GM12878 (cell line): Measurements from ENCODE around the gene ZNF782. TPM values are rescaled to one million over a fixed set of nuclear protein-coding genes. Genes with fewer than 3 reads are reported as not detected.
A peak's percentile ranks its signal among the peaks of the same experiment; 100 is the strongest.

ENCODE experiments used
- BHLHE40 ChIP-seq, 2 experiments: fragments of 450-650 bp in 1 of 2; IDR thresholded peaks; 2 replicates each; pipeline ENCODE4 v1.6.1; 2011 to 2017; ENCODE audit warnings: low read depth in 2 of 2, borderline replicate concordance in 1 of 2, improper control_type of control experiment in 1 of 2, low read length in 1 of 2, mild to moderate bottlenecking in 1 of 2
- BMI1 ChIP-seq: fragments of 450-650 bp; IDR thresholded peaks from 2 replicates; pipeline ENCODE4 v1.6.1; 2016; ENCODE audit warnings: mild to moderate bottlenecking, moderate library complexity, borderline replicate concordance
- ESRRA ChIP-seq: IDR thresholded peaks from 2 replicates; pipeline ENCODE4 v1.6.1; 2012; ENCODE audit warnings: mild to moderate bottlenecking, low read length, improper control_type of control experiment
- HSF1 ChIP-seq: fragments of 150-350 bp; IDR thresholded peaks from 2 replicates; pipeline ENCODE4 v1.6.1; 2014; ENCODE audit warnings: mild to moderate bottlenecking, low read depth, low read length
- IKZF1 ChIP-seq: fragments of 450-650 bp; conservative IDR thresholded peaks from 2 replicates; pipeline ENCODE4 v1.6.1; 2017; ENCODE audit warnings: antibody characterized with exemption, mild to moderate bottlenecking
- IKZF2 ChIP-seq, 2 experiments: fragments of 450-650 bp; IDR thresholded peaks; 2 replicates each; pipeline ENCODE4 v1.6.1; 2017; ENCODE audit warnings: mild to moderate bottlenecking in 2 of 2, moderate library complexity in 2 of 2
- JUNB ChIP-seq: IDR thresholded peaks from 2 replicates; pipeline ENCODE4 v1.6.1; 2016; ENCODE audit warnings: antibody characterized with exemption, mild to moderate bottlenecking
- MEF2B ChIP-seq: fragments of 450-650 bp; IDR thresholded peaks from 2 replicates; pipeline ENCODE4 v1.6.1; 2018; ENCODE audit warnings: mild to moderate bottlenecking, moderate library complexity; ENCODE audit not compliant: partially characterized antibody, poor library complexity, severe bottlenecking
- MXI1 ChIP-seq: fragments of 150-350 bp; IDR thresholded peaks from 2 replicates; pipeline ENCODE4 v1.6.1; 2011; ENCODE audit warnings: low read depth, mild to moderate bottlenecking, inconsistent platforms, low read length, improper control_type of control experiment
- NBN ChIP-seq: fragments of 450-650 bp; IDR thresholded peaks from 2 replicates; pipeline ENCODE4 v1.6.1; 2016
- NR2F1 ChIP-seq: fragments of 450-650 bp; conservative IDR thresholded peaks from 2 replicates; pipeline ENCODE4 v1.6.1; 2017; ENCODE audit warnings: mild to moderate bottlenecking
- RELA ChIP-seq: fragments of 450-650 bp; IDR thresholded peaks from 2 replicates; pipeline ENCODE4 v1.8.0; 2014; ENCODE audit warnings: borderline replicate concordance; ENCODE audit not compliant: partially characterized antibody
- ZNF217 ChIP-seq: fragments of 450-650 bp; IDR thresholded peaks from 2 replicates; pipeline ENCODE4 v1.6.1; 2017; ENCODE audit warnings: antibody characterized with exemption, mild to moderate bottlenecking
- polyA plus RNA-seq, 11 experiments: library from polyadenylated mRNA; depleted of rRNA in 4 of 11; unstranded in 6 of 11; stranded (reverse) in 5 of 11; fragments of >200 nt; fragmentation: Nextera tagmentation in 4 of 11; fragmentation: Illumina TruSeq in 1 of 11; extraction: Ambion mirVana in 4 of 11; extraction: Trizol in 1 of 11; gene quantifications; 1 replicate in 1 of 11; 2 replicates in 10 of 11; pipeline versions ENCODE4 v1.2.1 to v1.2.3, GENCODE V29; 2011 to 2016; ENCODE audit warnings: inconsistent platforms in 2 of 11, missing spikeins in 2 of 11, low read depth in 1 of 11
- total RNA-seq, 4 experiments: library from RNA; depleted of rRNA in 3 of 4; stranded (reverse); fragments of >200 nt in 3 of 4; fragmentation: Illumina TruSeq in 1 of 4; extraction: Trizol in 1 of 4; gene quantifications; 2 replicates each; pipeline versions ENCODE4 v1.2.1 to v1.2.3, GENCODE V29; 2013 to 2021
- TF ChIP-seq, protein P1 (sequence below): fragments of 450-650 bp; IDR thresholded peaks from 2 replicates; pipeline ENCODE4 v1.6.1; 2017; ENCODE audit warnings: low read depth, mild to moderate bottlenecking, moderate library complexity

Gene ZNF782
- total and polyA plus RNA-seq, 10 of the 15 experiments (the other 5 are each of a cell fraction or from before 2014, with no cell fraction given) = 0.55 to 7.8 (median 4.5) TPM

DNA sequence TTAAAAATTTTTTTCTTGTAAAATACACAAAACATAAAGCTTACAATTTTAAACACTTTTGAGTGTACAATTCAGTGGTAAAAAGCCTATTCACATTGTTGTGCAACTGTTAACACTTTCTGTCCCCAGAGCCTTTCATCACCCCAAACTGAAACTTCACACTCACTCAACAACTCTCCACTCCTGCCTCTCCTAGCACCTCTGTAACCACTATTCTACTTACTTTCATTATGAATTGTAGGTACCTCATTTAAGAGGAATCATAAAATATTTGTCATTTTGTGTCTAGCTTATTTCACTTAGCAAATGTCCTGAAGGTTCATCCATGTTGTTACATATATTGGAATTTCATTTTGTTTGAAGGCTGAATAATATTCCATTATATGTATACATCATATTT is 72.1 kb downstream of the ZNF782 start (continued):
- TF ChIP-seq ESRRA = no peak
- TF ChIP-seq NBN = peak; percentile 62; the same call in 1 of the 2 replicates
- TF ChIP-seq HSF1 = no peak
- no peak for TF ChIP-seq RELA
- TF ChIP-seq MEF2B = peak; percentile 91
- TF ChIP-seq, protein P1, sequence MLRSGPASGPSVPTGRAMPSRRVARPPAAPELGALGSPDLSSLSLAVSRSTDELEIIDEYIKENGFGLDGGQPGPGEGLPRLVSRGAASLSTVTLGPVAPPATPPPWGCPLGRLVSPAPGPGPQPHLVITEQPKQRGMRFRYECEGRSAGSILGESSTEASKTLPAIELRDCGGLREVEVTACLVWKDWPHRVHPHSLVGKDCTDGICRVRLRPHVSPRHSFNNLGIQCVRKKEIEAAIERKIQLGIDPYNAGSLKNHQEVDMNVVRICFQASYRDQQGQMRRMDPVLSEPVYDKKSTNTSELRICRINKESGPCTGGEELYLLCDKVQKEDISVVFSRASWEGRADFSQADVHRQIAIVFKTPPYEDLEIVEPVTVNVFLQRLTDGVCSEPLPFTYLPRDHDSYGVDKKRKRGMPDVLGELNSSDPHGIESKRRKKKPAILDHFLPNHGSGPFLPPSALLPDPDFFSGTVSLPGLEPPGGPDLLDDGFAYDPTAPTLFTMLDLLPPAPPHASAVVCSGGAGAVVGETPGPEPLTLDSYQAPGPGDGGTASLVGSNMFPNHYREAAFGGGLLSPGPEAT = peak; percentile 84
- TF ChIP-seq NR2F1 = 0 out of 2 replicates have a peak, but pooled peaks have one; percentile 17
- no peak for TF ChIP-seq MXI1
- TF ChIP-seq IKZF1 = peak; percentile 54
- TF ChIP-seq JUNB = peak; percentile 60
- peak; percentile 52; the same call in 1 of the 2 replicates for TF ChIP-seq ZNF217
- peak; percentile 86 to 90 for TF ChIP-seq IKZF2 (IDR thresholded peaks at IDR 0.05)
- TF ChIP-seq BMI1 = peak; percentile 79; the same call in 1 of the 2 replicates
- peak; percentile 33 to 45; a peak in 2 of 4 replicates for TF ChIP-seq BHLHE40 (IDR thresholded peaks at IDR 0.05; ENCODE audit: borderline replicate concordance in 1 of 2, low read depth in 2 of 2, low read length in 1 of 2)
